GM18508 (cell line): ENCODE measurements around the gene SELL.
"Not testable (repeated sequence)": the region's sequence is repeated elsewhere in the genome, so short reads cannot be mapped to it uniquely, and the experiment has no call there.

ENCODE experiments used
- ATAC-seq: cut with Tn5 transposase; IDR thresholded peaks from one replicate; pipeline ENCODE4 v1.9.1; 2021; ENCODE audit warnings: moderate number of reproducible peaks; ENCODE audit not compliant: insufficient read depth, unreplicated experiment

SELL gene

GRCh38 chr1:169711469-169712308 is at the start of gene SELL:
SELL (minus strand) TSS chr1:169711620; CDS start chr1:169711498, 122 bp downstream.
- peak; percentile 53 for ATAC-seq

- no peak for ATAC-seq
Measured at GRCh38 chr1:169759038-169759437, 47.6 kb upstream of the SELL start.

GRCh38 chr1:169753549-169753948 is 42.1 kb upstream of the SELL start:
- no peak for ATAC-seq

- no peak for ATAC-seq
Measured at GRCh38 chr1:169750041-169750440, 38.6 kb upstream of the SELL start.

GRCh38 chr1:169746550-169746949 is 35.1 kb upstream of the SELL start:
- ATAC-seq: no peak

GRCh38 chr1:169745015-169745861 is 33.8 kb upstream of the SELL start:
- ATAC-seq: no peak

- ATAC-seq: no peak
Measured at GRCh38 chr1:169741666-169742394, 30.4 kb upstream of the SELL start.

GRCh38 chr1:169739980-169740379 is 28.6 kb upstream of the SELL start:
- ATAC-seq: no peak

- ATAC-seq: no peak
Measured at GRCh38 chr1:169733924-169734323, 22.5 kb upstream of the SELL start, which contains the start of gene SELE. SELE (minus strand) TSS chr1:169734079; CDS start chr1:169733612, 467 bp downstream.

- no peak for ATAC-seq
Measured at GRCh38 chr1:169731446-169731845, 20.0 kb upstream of the SELL start.

- ATAC-seq: no peak
Measured at GRCh38 chr1:169729991-169730390, 18.6 kb upstream of the SELL start.

GRCh38 chr1:169727307-169727706 is 15.9 kb upstream of the SELL start:
- no peak for ATAC-seq

GRCh38 chr1:169726851-169727250 is 15.4 kb upstream of the SELL start:
- no peak for ATAC-seq

GRCh38 chr1:169725930-169726329 is 14.5 kb upstream of the SELL start:
- ATAC-seq: no peak

GRCh38 chr1:169724168-169724567 is 12.7 kb upstream of the SELL start:
- no peak for ATAC-seq

- ATAC-seq: no peak
Measured at GRCh38 chr1:169723763-169724162, 12.3 kb upstream of the SELL start.

GRCh38 chr1:169722779-169723178 is 11.4 kb upstream of the SELL start:
- ATAC-seq: no peak

- not testable (repeated sequence) for ATAC-seq
Measured at GRCh38 chr1:169715100-169715499, 3.7 kb upstream of the SELL start.

GRCh38 chr1:169713090-169713489 is 1.7 kb upstream of the SELL start:
- not testable (repeated sequence) for ATAC-seq

- ATAC-seq: no peak
Measured at GRCh38 chr1:169712309-169712631, 850 bp upstream of the SELL start.

GRCh38 chr1:169708647-169709046 is 2.8 kb downstream of the SELL start:
- ATAC-seq: no peak
